Posterior vena cava (tissue), 2 donors: ENCODE results near the gene MYO3B. TPM values are rescaled to one million over a fixed set of nuclear protein-coding genes. Genes with fewer than 3 reads are reported as not detected.
"Not testable (repeated sequence)": the region's sequence is repeated elsewhere in the genome, so short reads cannot be mapped to it uniquely, and the experiment has no call there.

Experiments used
- DNase-seq: peaks from one replicate; pipeline ENCODE4 v3.0.0-alpha.2; 2020; ENCODE audit warnings: low spot score
- intact Hi-C, 2 donors: fragments of 100-400 bp; cut with DNase I; formaldehyde crosslinking; loops; one replicate each; pipeline versions ENCODE4 v1.14.1 to v1.14.2; 2022 to 2023
- total RNA-seq, 2 donors: library from RNA; stranded (reverse); fragmentation: NEBNext Ultra II Directional; extraction: Animal tissue kit (Norgen Biotek cat#: 25700); gene quantifications; one replicate each; pipeline ENCODE4 v1.2.1, GENCODE V29; 2021
- donor health status: DM: yes; HTN: yes; CAD: no.
- donor health status: DM: yes; HTN: yes; CAD: no.

MYO3B gene
- total RNA-seq, 2 donors from 2014 or later = 0.05 TPM; not detected in 1

- intact Hi-C loops = no loop called here
- no peak for DNase-seq
These were observed 255.5 kb downstream of the MYO3B start for GRCh38 chr2:170433448-170433847.

DNA sequence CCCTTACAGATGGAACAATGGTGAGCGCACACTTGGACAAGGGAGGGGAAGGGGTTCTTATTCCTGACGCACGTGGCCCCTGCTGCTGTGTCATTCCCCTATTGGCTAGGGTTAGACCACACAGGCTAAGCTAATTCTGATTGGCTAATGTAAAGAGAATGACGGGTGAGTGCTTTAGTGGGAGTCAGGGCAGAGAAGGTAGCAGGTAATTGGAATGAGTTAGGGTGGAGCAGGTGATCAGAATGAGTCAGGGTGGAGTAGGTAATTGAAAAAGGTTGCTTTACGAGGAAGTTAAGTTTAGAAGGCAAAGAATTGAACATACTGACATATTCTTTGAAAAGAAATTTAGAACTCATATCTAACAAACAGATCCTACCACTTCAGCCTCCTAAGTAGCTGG, 256.4 kb downstream of the MYO3B start:
- intact Hi-C loops, DNase-seq: not testable (repeated sequence)

- DNase-seq = no peak
- intact Hi-C loops = no loop called here
These were observed 257.1 kb downstream of the MYO3B start for GRCh38 chr2:170434900-170435621.

DNA sequence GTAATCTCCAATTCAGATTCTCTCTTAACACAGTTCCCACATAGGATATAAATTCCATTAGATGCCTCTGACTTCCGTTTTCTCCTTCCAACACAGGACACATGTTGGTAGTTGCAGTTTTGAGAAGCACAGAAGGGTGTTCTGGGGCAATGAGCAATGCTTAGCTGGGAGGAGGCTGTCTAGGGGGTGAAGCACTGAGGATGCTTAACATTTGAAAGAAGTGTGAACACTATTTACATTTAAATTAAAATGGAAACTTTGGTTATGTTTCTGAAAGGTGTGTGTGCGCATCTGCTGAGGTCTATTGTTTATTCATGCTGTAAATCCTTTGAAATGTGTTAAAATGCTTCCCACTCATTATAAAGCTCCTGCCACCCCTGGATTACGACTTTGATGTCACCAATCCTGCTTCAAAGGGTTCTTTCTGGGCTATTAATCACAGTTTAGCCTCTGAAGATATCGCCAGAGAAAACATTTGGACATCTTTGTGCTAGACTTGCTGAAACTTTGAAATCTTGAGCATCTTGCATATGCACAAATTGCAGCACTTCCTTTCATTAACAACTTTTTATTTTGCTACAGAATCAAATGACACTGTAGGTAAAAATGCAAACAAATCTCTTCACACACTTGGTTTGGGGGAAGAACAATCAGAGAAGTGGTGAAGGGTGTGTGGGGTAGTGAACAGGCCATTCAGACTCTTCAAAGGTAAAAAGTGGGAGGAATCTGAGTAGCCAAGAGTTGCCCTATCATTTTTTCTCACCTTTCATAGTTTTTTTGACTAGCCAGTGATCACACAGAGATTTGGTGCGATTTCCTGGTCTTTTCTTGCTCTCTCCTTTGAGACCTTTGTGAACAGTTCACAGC, 258.4 kb downstream of the MYO3B start:
- intact Hi-C loops = no loop called here
- no peak for DNase-seq

GRCh38 chr2:170446078-170446477, 268.1 kb downstream of the MYO3B start:
- intact Hi-C loops = no loop called here
- no peak for DNase-seq

GRCh38 chr2:170449034-170449433, 271.1 kb downstream of the MYO3B start:
- no peak for DNase-seq
- intact Hi-C loops = no loop called here

DNA sequence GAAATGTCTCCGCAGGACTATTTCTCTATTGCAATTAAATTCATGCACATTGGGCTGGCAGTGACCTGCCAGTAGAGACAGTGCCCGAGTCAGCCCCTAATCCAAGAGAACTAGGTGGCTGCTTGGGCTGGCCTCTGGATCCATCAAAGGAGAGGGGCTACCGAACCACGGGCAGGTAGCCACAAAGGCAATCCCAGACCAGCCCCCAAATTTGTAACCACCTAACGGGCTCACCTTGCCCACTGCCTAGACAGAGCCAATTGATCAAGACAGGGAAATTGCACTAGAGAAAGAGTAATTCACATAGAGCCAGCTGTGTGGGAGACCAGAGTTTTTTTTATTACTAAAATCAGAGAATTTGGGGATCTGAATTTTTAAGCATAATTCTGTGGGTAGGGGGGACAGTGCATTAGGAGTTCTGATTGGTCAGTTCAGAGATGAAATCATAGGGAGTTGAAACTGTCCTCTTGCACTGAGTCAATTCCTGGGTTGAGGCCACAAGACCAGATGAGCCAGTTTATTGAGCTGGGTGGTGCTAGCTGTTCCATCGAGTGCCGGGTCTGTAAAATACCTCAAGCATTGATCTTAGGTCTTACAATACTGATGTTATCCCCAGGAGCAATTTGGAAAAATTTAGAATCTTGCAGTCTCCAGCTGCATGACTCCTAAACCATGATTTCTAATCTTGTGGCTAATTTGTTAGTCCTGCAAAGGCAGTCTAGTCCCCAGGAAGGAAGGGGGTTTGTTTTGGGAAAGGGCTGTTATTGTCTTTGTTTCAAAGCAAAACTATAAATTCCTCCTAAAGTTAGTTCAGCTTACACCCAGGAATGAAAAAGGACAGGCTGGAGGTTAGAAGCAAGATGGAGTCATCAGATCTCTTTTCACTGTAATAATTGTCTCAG, 276.8 kb downstream of the MYO3B start:
- intact Hi-C loops = no loop called here
- no peak for DNase-seq

DNA sequence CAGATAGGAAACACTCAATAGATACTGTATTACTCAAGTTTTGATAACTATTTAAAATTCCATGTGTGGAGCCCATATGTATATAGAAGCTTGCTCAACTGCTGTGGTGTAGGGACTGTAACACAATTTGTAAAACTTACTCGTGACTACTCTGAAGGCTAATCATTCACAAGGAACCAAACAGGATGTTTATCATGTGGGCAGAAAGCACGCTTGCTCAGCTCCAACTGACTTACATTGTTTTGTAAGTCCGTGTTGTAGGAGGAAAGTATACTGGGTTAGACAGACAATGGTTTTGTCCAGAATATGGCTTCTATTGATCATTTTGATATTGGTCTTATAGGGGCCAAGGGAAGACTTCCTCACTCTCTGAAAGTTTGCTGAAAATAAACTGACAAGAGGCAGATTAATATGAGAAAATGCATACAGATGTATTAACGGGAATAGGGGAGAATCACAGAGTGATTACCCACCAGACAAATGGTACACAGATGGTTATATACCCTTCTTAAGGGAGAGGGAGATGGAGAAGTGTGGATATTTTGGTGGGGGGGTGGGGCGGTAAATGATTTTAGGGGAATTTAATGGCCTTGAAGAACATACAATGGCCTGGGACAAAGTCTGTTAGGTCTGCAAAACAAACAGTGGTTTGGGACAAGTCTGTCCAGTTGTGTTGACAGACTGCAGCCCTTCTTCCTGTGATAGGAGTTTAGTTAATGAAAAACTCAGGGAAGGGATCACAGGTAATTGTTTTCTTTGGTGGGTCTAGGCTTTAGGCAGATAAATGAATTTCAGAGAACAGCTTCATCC, 277.9 kb downstream of the MYO3B start:
- DNase-seq = no peak
- intact Hi-C loops = no loop called here

DNA sequence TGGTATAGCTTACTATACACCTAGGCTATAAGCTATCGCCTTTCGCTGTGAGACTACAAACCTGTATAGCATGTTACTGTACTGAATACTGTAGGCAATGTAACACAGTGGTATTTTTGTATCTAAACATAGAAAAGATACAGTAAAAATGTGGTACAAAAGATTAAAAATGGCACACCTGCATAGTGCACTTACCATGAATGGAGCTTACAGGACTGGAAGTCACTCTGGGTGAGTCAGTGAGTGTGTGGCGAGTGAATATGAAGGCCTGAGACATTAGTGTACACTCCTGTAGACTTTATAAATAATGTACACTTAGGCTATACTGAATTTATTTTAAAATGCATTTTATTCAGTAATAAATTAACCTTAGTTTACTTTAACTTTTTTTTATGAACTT, 279.0 kb downstream of the MYO3B start:
- intact Hi-C loops = no loop called here
- no peak for DNase-seq

DNA sequence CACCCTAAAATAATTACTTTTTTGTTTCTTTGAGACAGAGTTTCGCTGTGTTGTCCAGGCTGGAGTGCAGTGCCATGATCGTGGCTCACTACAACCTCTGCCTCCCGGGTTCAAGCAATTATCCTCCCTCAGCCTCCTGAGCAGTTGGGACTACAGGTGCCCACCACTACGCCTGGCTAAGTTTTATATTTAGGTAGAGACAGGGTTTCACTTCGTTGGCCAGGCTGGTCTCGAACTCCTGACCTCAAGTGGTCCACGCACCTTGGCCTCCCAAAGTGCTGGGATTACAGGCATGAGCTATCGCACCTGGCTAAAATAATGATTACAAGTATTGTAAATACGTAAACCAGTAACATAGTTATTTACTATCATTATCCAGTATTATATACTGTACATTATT, 279.8 kb downstream of the MYO3B start:
- DNase-seq = no peak
- intact Hi-C loops = no loop called here

DNA sequence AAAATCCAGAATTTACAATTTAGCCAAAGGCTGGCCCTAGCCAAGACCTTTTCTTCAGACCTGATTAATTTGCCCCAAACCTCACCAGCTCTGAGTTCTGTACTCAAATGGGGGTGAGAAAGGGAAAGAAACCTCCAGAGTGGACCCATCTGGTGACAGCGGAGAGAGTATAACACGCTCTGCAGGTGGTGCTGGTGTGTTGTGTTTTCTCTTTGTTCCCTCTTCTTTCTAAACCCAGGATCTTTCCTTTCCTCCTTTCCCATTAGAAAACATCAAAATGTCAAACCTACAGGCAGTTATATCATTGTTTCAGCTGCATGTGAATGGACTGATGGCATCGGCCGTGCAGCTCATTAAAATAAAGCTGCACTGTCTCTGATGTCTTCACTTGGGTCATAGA, 283.9 kb downstream of the MYO3B start:
- intact Hi-C loops = no loop called here
- DNase-seq = no peak

DNA sequence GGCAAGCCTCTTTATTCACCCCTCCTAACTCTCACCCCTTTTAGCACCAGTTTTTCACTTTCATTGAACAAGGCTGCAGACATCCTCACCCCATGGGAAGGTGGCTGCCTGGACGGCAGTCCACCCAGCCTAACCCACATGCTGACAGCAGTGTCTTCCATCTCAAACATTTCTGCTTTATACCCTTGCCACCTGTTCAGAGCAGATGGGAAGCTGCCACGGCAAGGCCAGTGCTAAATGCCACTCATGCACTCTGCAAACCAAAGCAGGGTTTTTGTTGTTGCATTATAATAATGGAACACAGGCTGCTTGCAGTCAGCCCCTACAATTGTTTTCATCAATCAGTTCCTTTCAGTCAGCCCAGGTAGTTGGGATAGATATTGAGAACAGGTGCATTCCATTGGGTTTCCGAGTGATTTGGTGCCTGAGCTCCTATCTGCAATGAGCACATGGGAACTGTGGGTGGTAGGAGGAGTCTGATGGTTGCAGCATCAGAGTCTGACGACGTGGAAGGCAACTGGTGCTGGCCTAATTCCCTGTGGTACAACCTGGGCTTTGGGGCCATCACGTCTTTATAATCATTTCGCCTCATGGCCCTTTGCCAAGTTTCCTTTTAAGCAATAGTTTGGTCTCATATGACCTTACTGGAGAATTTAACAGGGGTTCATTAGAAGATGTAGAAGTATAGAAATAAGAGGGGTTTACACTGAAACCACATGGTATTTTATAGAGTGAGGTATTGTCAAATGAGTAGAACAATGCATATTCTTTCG, 284.7 kb downstream of the MYO3B start:
- intact Hi-C loops = no loop called here
- no peak for DNase-seq

GRCh38 chr2:170463206-170463537, 285.2 kb downstream of the MYO3B start:
- no peak for DNase-seq
- intact Hi-C loops = no loop called here

- intact Hi-C loops = no loop called here
- DNase-seq = no peak
These were observed 286.3 kb downstream of the MYO3B start for GRCh38 chr2:170464268-170464667.

DNA sequence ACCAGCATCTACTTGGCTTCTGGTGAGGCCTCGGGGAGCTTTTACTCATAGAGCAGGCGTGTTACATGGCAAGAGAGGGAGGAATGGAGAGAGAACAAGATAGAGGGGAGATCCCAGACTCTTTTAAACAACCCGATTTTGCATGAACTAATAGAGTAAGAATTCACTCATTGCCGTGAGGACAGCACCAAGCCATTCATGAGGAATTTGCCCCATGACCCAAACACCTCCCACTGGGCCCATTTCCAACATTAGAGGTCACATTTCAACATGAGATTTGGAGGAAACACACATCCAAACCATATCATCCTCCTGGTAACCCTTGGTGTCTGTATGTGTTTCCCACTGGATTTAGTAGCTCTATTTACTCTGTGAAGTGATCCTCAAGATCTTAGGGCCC, 287.3 kb downstream of the MYO3B start:
- no peak for DNase-seq
- intact Hi-C loops = no loop called here

DNA sequence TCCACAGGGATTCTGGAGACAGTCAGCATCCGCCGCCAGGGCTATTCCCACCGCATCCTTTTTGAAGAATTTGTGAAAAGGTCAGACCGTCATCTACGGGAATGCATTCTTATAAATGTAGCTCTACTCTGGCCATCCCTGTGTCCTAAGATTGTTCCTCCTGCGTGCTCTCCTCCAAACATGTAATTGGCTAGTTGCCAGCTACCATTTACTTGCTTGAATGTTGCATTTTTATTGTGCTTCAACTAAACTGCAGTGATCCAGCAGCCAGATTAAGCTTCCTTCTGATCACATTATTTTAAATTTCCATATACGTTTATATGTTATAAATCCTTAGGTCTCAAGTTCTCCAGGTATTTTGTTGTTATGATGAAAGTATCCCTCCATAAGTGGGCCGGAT, 288.7 kb downstream of the MYO3B start:
- DNase-seq = no peak
- intact Hi-C loops = no loop called here

- intact Hi-C loops = no loop called here
- no peak for DNase-seq
These were observed 289.8 kb downstream of the MYO3B start for GRCh38 chr2:170467568-170468422.

- no peak for DNase-seq
- intact Hi-C loops = no loop called here
These were observed 290.6 kb downstream of the MYO3B start for GRCh38 chr2:170468557-170468956.
